ENCODE data around the gene S100A2. TPM values are rescaled to one million over a fixed set of nuclear protein-coding genes. Genes with fewer than 3 reads are reported as not detected.
A peak's percentile ranks its signal among the peaks of the same experiment; 100 is the strongest.
"Not testable (repeated sequence)": the region's sequence is repeated elsewhere in the genome, so short reads cannot be mapped to it uniquely, and the experiment has no call there.

S100A2 gene
- total RNA-seq, 1 donor from 2014 or later: 317 TPM

DNA sequence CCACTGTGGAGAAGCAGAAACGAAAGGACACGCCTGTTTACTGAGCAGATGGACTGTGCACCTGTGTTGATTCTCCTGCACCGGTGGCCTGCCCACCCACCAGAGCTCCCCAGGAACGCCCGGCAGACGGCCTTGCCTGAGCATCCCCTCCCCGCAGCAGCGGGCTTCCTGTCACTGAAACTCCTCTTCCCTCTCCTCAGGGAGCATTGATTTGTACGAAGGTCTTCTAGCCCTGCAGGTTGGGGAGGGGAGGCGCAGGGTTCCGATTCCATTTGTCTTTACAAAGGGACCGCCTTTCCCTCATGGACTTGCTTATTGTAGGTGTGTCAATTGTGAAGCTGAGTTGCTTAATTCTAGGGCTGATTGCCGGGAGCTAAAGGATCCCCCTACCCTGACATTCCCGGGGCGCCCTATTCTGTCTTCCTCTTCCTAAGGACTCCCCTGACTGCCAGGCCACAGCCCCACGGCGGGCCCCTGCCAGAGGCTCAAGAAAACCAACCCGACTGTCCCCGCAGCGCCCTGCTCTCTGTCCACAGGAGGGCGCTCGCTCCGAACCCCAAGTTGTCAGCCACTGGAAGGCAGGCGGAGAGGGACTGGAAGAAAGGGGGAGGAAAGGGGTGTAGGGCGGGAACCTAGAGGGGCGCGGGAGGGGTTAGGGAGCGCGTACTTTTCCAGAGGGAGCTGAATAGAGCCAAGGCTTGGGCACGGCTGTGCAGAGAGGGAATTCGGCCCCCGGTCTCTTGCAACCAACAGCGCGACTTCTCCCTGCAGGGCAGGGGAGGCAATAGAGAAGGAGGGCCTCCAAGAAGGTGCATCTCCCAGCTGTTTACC lies 32.7 kb downstream of the S100A2 start:
- peak; percentile 93 for DNase-seq (ENCODE audit: low spot score)

DNA sequence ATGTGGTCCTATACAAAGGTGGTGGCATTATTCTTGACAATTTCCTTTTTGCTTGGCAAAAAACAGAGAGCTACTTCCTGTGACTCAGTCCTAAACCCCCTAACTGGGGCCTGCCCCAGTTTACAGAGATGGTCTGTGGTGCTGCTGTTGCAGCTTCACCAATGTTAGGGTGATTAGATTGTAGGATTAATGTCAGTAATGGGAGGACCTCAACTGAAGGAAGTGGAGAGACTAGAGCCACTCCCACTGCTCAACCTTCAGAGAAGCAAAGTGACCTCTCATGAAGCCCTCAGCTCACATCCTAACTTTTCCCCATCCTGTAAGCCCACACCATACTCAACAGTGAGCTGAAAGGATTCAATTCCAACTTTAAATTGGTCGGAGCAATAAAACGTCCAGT lies 33.5 kb downstream of the S100A2 start:
- DNase-seq (ENCODE audit: low spot score): no peak

- DNase-seq (ENCODE audit: low spot score): no peak
These were observed 34.0 kb downstream of the S100A2 start for GRCh38 chr1:153531638-153532037.

DNA sequence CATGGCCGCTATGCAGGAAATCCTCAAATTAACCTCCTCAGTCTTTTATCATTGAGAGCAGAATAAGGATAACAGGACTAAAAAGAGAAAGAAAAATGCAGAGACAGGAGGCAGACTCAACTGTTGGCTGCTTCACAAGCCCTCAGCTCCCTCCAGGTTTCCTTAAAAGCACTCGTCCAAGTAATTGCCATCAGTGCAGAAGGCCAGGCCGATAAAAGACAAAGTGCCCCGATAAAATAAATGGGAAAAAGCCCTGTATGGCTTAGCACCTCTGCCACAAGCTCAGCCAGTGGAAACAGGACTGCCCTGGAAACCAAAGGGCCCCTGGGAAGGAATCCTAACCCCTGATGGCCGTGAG lies 38.0 kb downstream of the S100A2 start:
- DNase-seq (ENCODE audit: low spot score): no peak

DNA sequence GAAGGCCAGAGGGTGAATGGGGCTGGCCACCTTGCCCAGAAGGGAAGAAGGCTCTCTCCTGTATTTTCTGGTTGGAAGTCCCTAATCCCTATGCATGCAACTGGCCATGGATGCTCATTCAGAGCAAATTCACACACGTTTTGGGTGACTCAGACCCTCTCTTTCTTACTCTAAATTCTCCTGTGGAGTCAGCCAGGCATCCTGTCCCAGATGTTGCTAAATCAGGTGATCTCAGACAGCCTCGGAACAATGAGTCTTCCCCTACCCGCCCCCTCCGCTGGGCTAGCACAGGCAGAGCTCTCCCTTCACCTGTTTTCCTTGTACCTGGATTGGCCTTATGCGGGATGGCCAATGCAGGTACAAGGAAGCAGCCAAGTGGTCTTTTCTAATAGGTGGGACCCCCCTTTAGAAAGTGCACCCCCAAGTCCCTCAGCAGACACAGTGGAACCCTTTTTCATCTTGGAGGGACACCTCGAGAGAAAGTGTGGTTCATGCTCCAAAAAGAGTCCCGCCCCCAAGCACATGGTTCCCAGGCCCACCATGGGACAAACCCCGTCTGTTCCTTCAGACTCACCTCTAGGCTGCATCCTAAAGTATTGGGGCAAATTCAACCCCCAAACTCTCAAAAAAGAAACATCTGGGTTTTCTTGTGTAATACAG lies 38.5 kb downstream of the S100A2 start:
- no peak for DNase-seq (ENCODE audit: low spot score)

DNA sequence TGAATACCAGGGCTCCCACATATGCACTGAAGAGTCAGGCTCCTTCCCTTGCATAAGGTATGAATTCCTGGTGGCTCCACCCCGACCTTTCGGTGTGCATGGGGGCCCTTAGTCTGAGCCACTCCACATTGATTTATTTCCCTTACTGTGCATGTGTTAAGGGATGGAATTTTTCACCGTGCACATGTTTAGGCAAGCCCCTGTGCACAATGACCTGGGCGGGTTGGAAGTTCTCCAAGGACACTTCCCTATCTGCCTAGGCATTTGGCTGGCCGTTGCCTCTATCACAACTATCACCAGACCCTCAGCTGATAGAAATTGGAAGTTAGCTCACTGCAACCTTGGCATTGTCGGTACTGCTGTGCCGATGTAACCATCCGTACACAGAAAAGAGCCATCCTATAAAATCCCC lies 39.5 kb downstream of the S100A2 start:
- peak; percentile 75 for DNase-seq (ENCODE audit: low spot score)

DNA sequence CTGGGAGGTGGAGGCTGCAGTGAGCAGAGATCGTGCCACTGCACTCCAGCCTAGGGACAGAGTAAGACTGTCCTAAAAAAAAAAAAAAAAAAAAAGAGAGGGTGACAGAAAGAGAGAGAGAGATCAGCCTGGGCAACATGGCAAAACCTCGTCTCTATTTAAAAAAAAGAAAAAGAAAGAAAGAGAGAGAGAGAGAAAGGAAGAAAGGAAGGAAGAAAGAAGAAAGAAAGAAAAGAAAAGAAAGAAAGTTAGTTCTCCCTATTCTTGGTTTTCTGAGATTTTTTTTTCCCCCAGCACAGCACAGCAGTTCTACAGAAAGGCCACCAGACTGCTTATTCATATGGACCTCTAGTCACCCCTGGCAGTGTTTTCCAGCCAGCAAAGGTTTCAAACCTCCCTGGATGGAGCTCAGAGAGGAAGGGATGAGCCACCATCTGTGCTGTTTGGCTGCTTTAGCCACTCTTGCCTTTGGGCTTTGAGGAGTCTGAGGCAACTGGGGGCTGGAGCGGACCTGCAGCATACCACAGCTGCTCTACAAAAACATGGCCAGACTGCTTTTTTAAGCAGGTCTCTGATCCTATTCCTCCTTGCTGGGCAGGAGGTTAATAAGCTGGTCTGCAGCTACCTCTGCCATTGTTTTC lies 40.4 kb downstream of the S100A2 start:
- no peak for DNase-seq (ENCODE audit: low spot score)

DNA sequence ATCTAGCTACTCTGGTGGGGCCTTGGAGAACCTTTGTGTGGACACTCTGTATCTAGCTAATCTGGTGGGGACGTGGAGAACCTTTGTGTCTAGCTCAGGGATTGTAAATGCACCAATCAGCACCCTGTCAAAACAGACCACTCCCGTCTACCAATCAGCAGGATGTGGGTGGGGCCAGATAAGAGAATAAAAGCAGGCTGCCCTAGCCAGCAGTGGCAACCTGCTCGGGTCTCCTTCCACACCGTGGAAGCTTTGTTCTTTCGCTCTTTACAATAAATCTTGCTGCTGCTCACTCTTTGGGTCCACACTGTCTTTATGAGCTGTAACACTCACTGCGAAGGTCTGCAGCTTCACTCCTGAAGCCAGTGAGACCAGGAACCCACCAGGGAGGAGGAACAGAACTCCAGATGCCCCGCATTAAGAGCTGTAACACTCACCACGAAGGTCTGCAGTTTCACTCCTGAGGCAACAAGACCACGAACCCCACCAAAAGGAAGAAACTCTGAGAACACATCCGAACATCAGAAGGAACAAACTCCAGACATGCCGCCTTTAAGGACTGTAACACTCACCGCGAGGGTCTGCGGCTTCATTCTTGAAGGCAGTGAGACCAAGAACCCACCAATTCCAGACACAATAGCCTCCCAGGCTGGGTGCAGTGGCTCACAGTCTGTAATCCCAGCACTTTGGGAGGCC lies 43.1 kb downstream of the S100A2 start:
- not testable (repeated sequence) for DNase-seq (ENCODE audit: low spot score)

DNA sequence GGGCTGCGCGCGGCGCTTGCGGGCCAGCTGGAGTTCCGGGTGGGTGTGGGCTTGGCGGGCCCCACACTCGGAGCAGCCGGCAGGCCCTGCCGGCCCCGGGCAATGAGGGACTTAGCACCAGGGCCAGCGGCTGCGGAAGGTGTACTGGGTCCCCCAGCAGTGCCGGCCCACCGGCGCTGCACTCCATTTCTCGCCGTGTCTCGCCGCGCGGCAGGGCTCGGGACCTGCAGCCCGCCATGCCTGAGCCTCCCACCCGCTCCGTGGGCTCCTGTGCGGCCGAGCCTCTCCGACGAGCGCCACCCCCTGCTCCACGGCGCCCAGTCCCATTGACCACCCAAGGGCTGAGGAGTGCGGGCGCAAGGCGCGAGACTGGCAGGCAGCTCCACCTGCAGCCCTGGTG lies 43.8 kb downstream of the S100A2 start:
- not testable (repeated sequence) for DNase-seq (ENCODE audit: low spot score)

GRCh38 chr1:153520818-153521476 lies 44.7 kb downstream of the S100A2 start:
- DNase-seq (ENCODE audit: low spot score): no peak

GRCh38 chr1:153520137-153520691 lies 45.4 kb downstream of the S100A2 start:
- DNase-seq (ENCODE audit: low spot score): not testable (repeated sequence)

DNA sequence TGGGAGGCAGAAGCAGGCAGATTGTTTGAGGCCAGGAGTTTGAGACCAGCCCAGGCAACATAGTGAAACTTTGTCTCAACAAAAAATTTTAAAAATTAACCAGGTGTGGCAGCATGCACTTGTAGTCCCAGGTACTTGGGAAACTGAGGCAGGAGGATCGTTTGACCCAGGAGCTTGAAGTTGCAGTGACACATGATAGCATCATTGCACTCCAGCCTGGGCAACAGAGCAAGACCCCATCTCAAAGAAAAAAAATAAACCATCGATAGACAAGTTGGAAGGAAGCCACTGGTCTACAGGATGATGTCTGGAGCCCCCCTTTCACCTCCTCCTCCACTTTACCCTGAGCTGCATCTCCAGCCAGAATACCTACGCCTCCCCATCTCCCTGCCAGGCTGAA lies 46.4 kb downstream of the S100A2 start:
- DNase-seq (ENCODE audit: low spot score): no peak

DNA sequence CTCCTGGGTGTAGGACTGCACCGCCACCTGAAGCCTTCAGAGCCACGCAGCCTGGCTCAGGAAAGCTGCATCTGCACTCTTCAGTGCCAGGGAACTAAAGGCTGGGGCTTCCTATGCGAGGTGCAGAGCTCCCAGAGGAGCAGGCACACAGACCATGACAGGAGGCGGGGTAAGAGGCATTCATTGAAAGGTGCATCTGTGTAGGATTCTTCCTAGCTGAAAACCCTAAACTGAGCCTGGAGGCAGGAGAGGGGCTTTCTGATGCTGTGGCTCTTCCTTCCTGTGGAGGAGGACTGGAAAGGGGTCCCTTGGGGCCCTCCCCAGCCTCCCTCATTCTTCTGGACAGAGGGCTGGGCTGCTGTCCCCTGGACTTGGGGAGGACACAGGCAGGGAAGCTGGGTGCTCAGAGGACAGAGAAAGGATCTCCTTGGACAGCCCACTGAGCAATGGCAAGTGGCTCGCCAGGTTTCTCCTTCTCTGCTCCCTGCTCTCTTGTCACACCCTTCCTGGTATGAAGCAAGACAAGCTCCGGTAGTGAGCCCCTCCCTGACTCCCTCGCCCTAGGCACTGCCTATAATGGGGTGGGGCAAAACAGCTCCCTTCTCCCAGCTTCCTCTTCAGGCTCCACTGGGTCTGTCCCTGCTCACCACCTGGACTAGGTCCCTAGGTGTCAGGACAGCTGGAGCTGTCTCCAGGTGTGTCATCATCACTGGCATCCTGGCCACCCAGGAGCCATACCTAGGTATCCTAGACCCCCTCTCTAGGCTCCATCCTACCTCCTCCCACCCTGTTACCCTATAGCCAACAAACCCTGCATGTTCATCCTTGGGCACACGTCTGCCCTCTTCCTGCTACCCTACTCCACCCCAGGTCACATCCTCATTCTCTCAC lies 49.9 kb downstream of the S100A2 start:
- DNase-seq (ENCODE audit: low spot score): peak; percentile 89

- DNase-seq (ENCODE audit: low spot score): no peak
These were observed 52.0 kb downstream of the S100A2 start for GRCh38 chr1:153513666-153514065.

- DNase-seq (ENCODE audit: low spot score): no peak
These were observed 52.6 kb downstream of the S100A2 start for GRCh38 chr1:153513023-153513422.

Other genes starting within 250 kb of the S100A2 start
- 0.60 TPM for gene PGLYRP4, start 217.0 kb downstream of the S100A2 start, total RNA-seq
- 151 TPM for gene S100A9, start 208.0 kb downstream of the S100A2 start, total RNA-seq
- gene S100A12, start 190.2 kb downstream of the S100A2 start, total RNA-seq: not detected
- gene S100A8, start 174.8 kb downstream of the S100A2 start, total RNA-seq: 31.6 TPM
- gene S100A7A, start 149.3 kb downstream of the S100A2 start, total RNA-seq: not detected
- not detected for gene S100A7, start 105.2 kb downstream of the S100A2 start, total RNA-seq
- gene S100A6, start 29.9 kb downstream of the S100A2 start, total RNA-seq: 1,381 TPM
- gene S100A5, start 24.9 kb downstream of the S100A2 start, total RNA-seq: 0.86 TPM
- 120 TPM for gene S100A4, start 20.0 kb downstream of the S100A2 start, total RNA-seq
- 6.5 TPM for gene S100A3, start 16.6 kb downstream of the S100A2 start, total RNA-seq
- 81.8 TPM for gene S100A16, start 47.3 kb upstream of the S100A2 start, total RNA-seq
- 51.3 TPM for gene S100A14, start 50.5 kb upstream of the S100A2 start, total RNA-seq
- 71.6 TPM for gene S100A13, start 61.7 kb upstream of the S100A2 start, total RNA-seq
- gene S100A1, start 62.6 kb upstream of the S100A2 start, total RNA-seq: not detected
- gene CHTOP, start 68.2 kb upstream of the S100A2 start, total RNA-seq: 91.7 TPM
- 37.3 TPM for gene SNAPIN, start 92.9 kb upstream of the S100A2 start, total RNA-seq
- 131 TPM for gene ILF2, start 105.1 kb upstream of the S100A2 start, total RNA-seq
- gene NPR1, start 112.8 kb upstream of the S100A2 start, total RNA-seq: 21.0 TPM
- 77.5 TPM for gene INTS3, start 162.2 kb upstream of the S100A2 start, total RNA-seq
- 28.8 TPM for gene SLC27A3, start 209.6 kb upstream of the S100A2 start, total RNA-seq